T-cell (primary cell): ENCODE results near the gene HLA-DRB5. TPM values are rescaled to one million over a fixed set of nuclear protein-coding genes. Genes with fewer than 3 reads are reported as not detected.

Source experiments
- ATAC-seq, 4 experiments: fragments of 200-7000 bp in 3 of 4; fragments of 150-1000 bp in 1 of 4; cut with Tn5 transposase; replicated peaks in 1 of 4; 1 replicate in 3 of 4; 2 replicates in 1 of 4; pipeline ENCODE4 v1.10.0; 2021; ENCODE audit warnings: moderate library complexity in 3 of 4, mild to moderate bottlenecking in 2 of 4, moderate number of reproducible peaks in 1 of 4
- CTCF ChIA-PET, 2 donors: fragments of 300-600 bp; sonication (Branson Sonifier 250); formaldehyde crosslinking; loops; one replicate each; lab custom pipeline; 2022; ENCODE audit warnings: antibody characterized with exemption in 2 of 2; lab: Charles Lee
- POLR2A ChIA-PET, 2 donors: fragments of 300-600 bp; sonication (Branson Sonifier 250); formaldehyde crosslinking; loops; one replicate each; lab custom pipeline; 2022; ENCODE audit warnings: antibody characterized with exemption in 2 of 2; lab: Charles Lee
- DNase-seq, 35 experiments: peaks; one replicate each; pipeline versions ENCODE4 v3.0.0 to v3.0.0-alpha.2; 2013 to 2023
- H3K27ac ChIP-seq: one replicate; pipeline ENCODE4 v1.5.1; 2013; ENCODE audit warnings: low read length
- H3K27me3 ChIP-seq, 2 experiments: replicated peaks in 1 of 2; 1 replicate in 1 of 2; 2 replicates in 1 of 2; pipeline versions ENCODE4 v1.6.1 to v1.7.0; 2013; ENCODE audit warnings: low read length in 1 of 2, mixed read lengths in 1 of 2; ENCODE audit not compliant: control insufficient read depth in 2 of 2, insufficient read depth in 2 of 2; ENCODE audit errors: extremely low read depth in 1 of 2
- H3K36me3 ChIP-seq, 2 donors: 1 replicate in 1 of 2; 2 replicates in 1 of 2; pipeline versions ENCODE4 v1.6.1 to v1.7.0; 2013; ENCODE audit warnings: low read length in 1 of 2; ENCODE audit not compliant: control insufficient read depth in 2 of 2, insufficient read depth in 1 of 2; ENCODE audit errors: extremely low read depth in 1 of 2
- H3K4me1 ChIP-seq, 2 experiments: 1 replicate in 1 of 2; 2 replicates in 1 of 2; pipeline versions ENCODE4 v1.6.1 to v1.7.0; 2013; ENCODE audit warnings: low read length in 2 of 2, mixed read lengths in 1 of 2; ENCODE audit not compliant: insufficient read depth in 2 of 2, control insufficient read depth in 1 of 2; ENCODE audit errors: extremely low read depth in 1 of 2
- H3K4me3 ChIP-seq, 2 donors: 1 replicate in 1 of 2; 2 replicates in 1 of 2; pipeline versions ENCODE4 v1.5.1 to v1.7.0; 2013; ENCODE audit warnings: mild to moderate bottlenecking in 2 of 2, low read length in 1 of 2, moderate library complexity in 1 of 2; ENCODE audit not compliant: control insufficient read depth in 1 of 2; ENCODE audit errors: extremely low read depth in 1 of 2
- H3K9me3 ChIP-seq: 2 replicates; pipeline ENCODE4 v1.7.0; 2013
- H3K27ac Mint-ChIP-seq, 2 donors: one replicate each; pipeline ENCODE4 v1.8.0; 2020 to 2021; ENCODE audit warnings: mild to moderate bottlenecking in 2 of 2, mixed read lengths in 2 of 2
- H3K27me3 Mint-ChIP-seq, 2 donors: one replicate each; pipeline ENCODE4 v1.8.0; 2021 to 2022; ENCODE audit warnings: mixed read lengths in 2 of 2
- H3K36me3 Mint-ChIP-seq: one replicate; pipeline ENCODE4 v1.8.0; 2021; ENCODE audit warnings: mixed read lengths
- H3K4me1 Mint-ChIP-seq, 3 donors: one replicate each; pipeline ENCODE4 v1.8.0; 2020 to 2022; ENCODE audit warnings: mixed read lengths in 3 of 3, mild to moderate bottlenecking in 1 of 3
- H3K4me3 Mint-ChIP-seq, 3 donors: one replicate each; pipeline ENCODE4 v1.8.0; 2020 to 2022; ENCODE audit warnings: mild to moderate bottlenecking in 3 of 3, mixed read lengths in 3 of 3, moderate library complexity in 3 of 3
- H3K9me3 Mint-ChIP-seq, 3 donors: one replicate each; pipeline ENCODE4 v1.8.0; 2020 to 2022; ENCODE audit warnings: mixed read lengths in 3 of 3
- WGBS: methylation state at CpG from one replicate; pipeline ENCODE4 v1.1.5; 2013; ENCODE audit warnings: missing lambda C conversion rate; ENCODE audit not compliant: insufficient coverage; 5-methylcytosine and 5-hydroxymethylcytosine counted together
- total RNA-seq, 35 experiments: library from RNA in 6 of 35; stranded (reverse) in 6 of 35; fragments of 120-200 nt in 1 of 35; gene quantifications; one replicate each; pipeline versions ENCODE4 v1.2.1 to v1.2.4 and lab custom pipeline; 2013 to 2026

Gene HLA-DRB5
- total RNA-seq, 5 donors from 2014 or later (not counting 1 experiment from before 2014, with no cell fraction given): 3.2 to 14.0 (median 8.0) TPM; not detected in 1

DNA sequence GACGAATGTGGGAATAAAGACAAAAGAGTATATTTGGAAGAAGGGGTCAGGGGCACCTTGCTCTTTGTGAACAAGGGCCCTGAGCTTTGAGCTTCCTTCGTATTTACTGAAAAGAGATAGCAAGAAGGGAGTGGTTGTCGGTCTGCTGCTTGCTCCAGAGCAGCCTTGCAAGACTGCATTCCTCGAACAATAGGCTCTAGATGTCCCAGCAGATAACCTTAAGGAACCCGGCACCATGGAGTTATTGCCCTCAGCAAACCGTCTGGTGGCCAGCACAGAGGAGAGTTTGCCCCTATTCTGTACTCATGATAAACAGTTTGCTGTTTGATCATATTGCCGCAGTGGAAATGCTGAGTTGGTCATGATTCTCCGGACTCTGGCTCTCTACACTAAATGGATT, 36.9 kb upstream of the HLA-DRB5 start:
- peaks cover 0 to 4% of the 10 kb centered on the region in 2 donors for H3K27me3 Mint-ChIP-seq
- H3K4me1 Mint-ChIP-seq: peaks cover 6 to 10% (median 8%) of the 10 kb centered on the region in 3 donors
- Histone ChIP-seq H3K4me3 (no peak overlapping the region), H3K4me1 (no peaks in the 10 kb centered on the region), H3K27me3 (no peaks in the 10 kb centered on the region), H3K36me3 (no peaks in the 10 kb centered on the region), H3K9me3 (no peaks in the 10 kb centered on the region), H3K27ac (no peak overlapping the region)
- H3K27ac Mint-ChIP-seq: no peak overlapping the region
- ChIA-PET CTCF (no interaction called here), POLR2A (no interaction called here)
- no peak overlapping the region for H3K4me3 Mint-ChIP-seq
- no peak for DNase-seq
- no peaks in the 10 kb centered on the region for H3K9me3 Mint-ChIP-seq
- no CpG with 5 or more reads among the region's 8 CpGs for WGBS
- ATAC-seq: no peak
- no peaks in the 10 kb centered on the region for H3K36me3 Mint-ChIP-seq

DNA sequence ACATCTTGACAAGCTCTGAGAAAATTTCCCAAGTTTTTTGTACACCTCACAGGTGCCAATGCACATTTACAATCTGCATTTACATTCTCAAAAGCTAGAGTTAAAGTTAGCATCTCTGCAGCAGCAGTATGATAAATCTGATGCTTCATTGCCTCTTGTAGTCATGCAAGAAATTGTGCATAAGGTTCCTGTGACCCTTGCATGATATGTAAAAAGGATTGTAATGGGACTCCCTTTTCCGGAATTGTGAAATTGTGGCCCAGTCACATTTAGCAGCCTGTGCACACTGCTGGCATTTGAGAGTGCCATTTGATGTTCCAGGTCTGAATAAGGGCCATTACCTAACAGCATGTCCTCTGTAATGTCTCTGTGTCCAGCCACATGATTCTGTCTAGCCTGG, 35.4 kb upstream of the HLA-DRB5 start:
- WGBS: no CpG with 5 or more reads among the region's 1 CpG
- POLR2A ChIA-PET: no interaction called here

DNA sequence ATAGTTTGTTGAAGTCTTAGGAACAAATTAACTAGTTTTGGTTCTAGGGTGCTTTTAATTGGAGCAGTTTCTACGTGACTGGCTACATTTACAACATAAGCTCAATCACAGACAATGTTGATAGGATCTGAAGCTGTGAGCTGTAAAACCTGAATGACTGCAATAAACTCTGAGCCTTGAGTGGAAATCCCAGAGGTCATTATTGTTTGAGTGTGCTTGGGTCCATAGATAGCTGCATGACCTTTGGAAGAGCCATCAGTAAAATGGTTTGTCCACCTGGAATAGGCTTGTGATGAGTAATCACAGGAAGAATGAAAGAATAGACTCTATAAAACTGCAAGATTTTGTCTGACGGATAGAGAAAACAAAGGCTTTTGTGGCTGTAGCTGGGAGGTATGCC, 32.9 kb upstream of the HLA-DRB5 start:
- ATAC-seq (no peak), DNase-seq (no peak)
- ChIA-PET POLR2A (no interaction called here), CTCF (no interaction called here)
- Histone ChIP-seq H3K9me3 (no peaks in the 10 kb centered on the region), H3K36me3 (no peaks in the 10 kb centered on the region), H3K27me3 (no peaks in the 10 kb centered on the region), H3K27ac (no peak overlapping the region), H3K4me3 (no peak overlapping the region), H3K4me1 (no peaks in the 10 kb centered on the region)
- H3K4me3 Mint-ChIP-seq: no peak overlapping the region
- H3K27me3 Mint-ChIP-seq: peaks cover 4 to 5% of the 10 kb centered on the region in 2 donors
- no peaks in the 10 kb centered on the region for H3K36me3 Mint-ChIP-seq
- H3K4me1 Mint-ChIP-seq: peaks cover 0 to 4% (median under 1%) of the 10 kb centered on the region in 3 donors
- no peak overlapping the region for H3K27ac Mint-ChIP-seq
- WGBS: no CpG with 5 or more reads among the region's 2 CpGs
- no peaks in the 10 kb centered on the region for H3K9me3 Mint-ChIP-seq

More for the DNA sequence above, 35.4 kb upstream of the HLA-DRB5 start:
- no peak overlapping the region for H3K4me3 Mint-ChIP-seq
- H3K27ac Mint-ChIP-seq: no peak overlapping the region
- H3K27me3 ChIP-seq: no peaks in the 10 kb centered on the region
- DNase-seq: no peak
- peaks cover 6 to 10% (median 8%) of the 10 kb centered on the region in 3 donors for H3K4me1 Mint-ChIP-seq
- H3K9me3 Mint-ChIP-seq: no peaks in the 10 kb centered on the region
- H3K27me3 Mint-ChIP-seq: peaks cover 0 to 4% of the 10 kb centered on the region in 2 donors
- no peaks in the 10 kb centered on the region for H3K4me1 ChIP-seq
- no peaks in the 10 kb centered on the region for H3K36me3 ChIP-seq
- no peak for ATAC-seq
- CTCF ChIA-PET: no interaction called here
- no peak overlapping the region for H3K4me3 ChIP-seq
- no peaks in the 10 kb centered on the region for H3K36me3 Mint-ChIP-seq
- H3K27ac ChIP-seq: no peak overlapping the region
- no peaks in the 10 kb centered on the region for H3K9me3 ChIP-seq

DNA sequence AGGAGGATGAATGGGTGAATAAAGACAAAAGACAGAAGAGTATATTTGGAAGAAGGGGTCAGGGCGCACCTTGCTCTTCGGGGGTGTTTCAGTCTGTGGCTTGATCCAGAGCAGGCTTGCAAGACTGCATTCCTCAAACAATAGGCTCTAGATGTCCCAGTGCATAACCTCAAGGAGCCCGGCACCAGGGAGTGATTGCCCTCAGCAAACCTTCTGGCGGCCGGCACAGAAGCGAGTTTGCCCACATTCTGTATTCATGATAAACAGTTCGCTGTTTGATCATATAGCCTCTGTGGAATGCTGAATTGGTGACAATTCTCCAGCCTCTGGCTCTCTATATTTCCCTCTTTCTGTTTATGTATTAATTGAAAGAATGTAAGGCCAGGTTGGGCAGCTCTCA, 29.7 kb upstream of the HLA-DRB5 start:
- Mint-ChIP-seq H3K4me1 (peaks cover 0 to 4% (median 0%) of the 10 kb centered on the region in 3 donors), H3K27ac (no peak overlapping the region), H3K9me3 (no peaks in the 10 kb centered on the region), H3K4me3 (no peak overlapping the region), H3K27me3 (peaks cover 5 to 6% of the 10 kb centered on the region in 2 donors), H3K36me3 (no peaks in the 10 kb centered on the region)
- DNase-seq: no peak
- no CpG with 5 or more reads among the region's 7 CpGs for WGBS
- Histone ChIP-seq H3K9me3 (no peaks in the 10 kb centered on the region), H3K27ac (no peak overlapping the region), H3K36me3 (no peaks in the 10 kb centered on the region), H3K27me3 (no peaks in the 10 kb centered on the region), H3K4me3 (no peak overlapping the region), H3K4me1 (no peaks in the 10 kb centered on the region)
- no peak for ATAC-seq
- POLR2A ChIA-PET: interaction anchor here in 1 of 2 donors (1.0 kb wide), 1 partner anchor 37 kb away, joined by 4 read pairs; no protein-coding TSS in a partner anchor
- CTCF ChIA-PET: no interaction called here

DNA sequence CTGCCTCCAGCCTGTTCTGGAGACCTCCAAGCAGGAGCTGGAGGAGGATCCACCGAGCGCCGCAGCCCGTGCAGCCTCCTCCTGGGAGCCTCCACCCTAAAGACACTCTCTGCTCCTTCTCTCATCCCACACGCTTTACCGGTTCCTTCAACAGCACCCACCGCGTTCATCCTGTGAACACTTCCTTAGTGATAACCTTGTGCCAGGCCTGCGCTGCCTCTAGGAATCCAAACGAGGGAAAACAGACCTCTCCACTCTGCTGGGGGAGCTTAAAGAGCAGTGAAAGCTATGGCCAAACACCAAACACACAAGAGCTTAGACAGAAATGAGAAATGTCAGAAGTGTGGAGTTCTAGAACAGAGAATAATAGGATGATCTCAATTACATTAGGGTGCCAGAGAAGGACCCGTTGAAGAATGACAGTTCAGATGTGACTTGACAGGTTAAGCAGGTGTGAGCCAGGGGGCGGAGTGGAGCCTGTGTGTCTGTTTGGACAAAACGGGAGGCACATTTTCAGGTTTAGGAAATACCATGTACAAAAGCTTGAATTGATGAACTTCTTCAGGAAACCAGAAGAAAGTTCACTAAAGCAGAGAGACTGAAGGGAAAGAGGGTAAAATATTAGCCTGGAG, 28.5 kb upstream of the HLA-DRB5 start:
- Histone ChIP-seq H3K27ac (no peak overlapping the region), H3K4me3 (no peak overlapping the region), H3K36me3 (no peaks in the 10 kb centered on the region), H3K27me3 (no peaks in the 10 kb centered on the region), H3K4me1 (no peaks in the 10 kb centered on the region), H3K9me3 (no peaks in the 10 kb centered on the region)
- DNase-seq (peak in 2 of 35 experiments; percentile 1 to 5), ATAC-seq (no peak)
- no peaks in the 10 kb centered on the region for H3K9me3 Mint-ChIP-seq
- H3K27ac Mint-ChIP-seq: no peak overlapping the region
- peaks cover 0 to 4% (median 0%) of the 10 kb centered on the region in 3 donors for H3K4me1 Mint-ChIP-seq
- CTCF ChIA-PET: no interaction called here
- no peaks in the 10 kb centered on the region for H3K36me3 Mint-ChIP-seq
- peaks cover 5 to 6% of the 10 kb centered on the region in 2 donors for H3K27me3 Mint-ChIP-seq
- POLR2A ChIA-PET: interaction anchor here in 1 of 2 donors (1.0 kb wide), 1 partner anchor 36 kb away, joined by 4 read pairs; no protein-coding TSS in a partner anchor
- WGBS: 0% methylated on average over 1 of the region's 13 CpGs
- H3K4me3 Mint-ChIP-seq: peak overlapping the region in 1 of 3 donors; percentile 50

DNA sequence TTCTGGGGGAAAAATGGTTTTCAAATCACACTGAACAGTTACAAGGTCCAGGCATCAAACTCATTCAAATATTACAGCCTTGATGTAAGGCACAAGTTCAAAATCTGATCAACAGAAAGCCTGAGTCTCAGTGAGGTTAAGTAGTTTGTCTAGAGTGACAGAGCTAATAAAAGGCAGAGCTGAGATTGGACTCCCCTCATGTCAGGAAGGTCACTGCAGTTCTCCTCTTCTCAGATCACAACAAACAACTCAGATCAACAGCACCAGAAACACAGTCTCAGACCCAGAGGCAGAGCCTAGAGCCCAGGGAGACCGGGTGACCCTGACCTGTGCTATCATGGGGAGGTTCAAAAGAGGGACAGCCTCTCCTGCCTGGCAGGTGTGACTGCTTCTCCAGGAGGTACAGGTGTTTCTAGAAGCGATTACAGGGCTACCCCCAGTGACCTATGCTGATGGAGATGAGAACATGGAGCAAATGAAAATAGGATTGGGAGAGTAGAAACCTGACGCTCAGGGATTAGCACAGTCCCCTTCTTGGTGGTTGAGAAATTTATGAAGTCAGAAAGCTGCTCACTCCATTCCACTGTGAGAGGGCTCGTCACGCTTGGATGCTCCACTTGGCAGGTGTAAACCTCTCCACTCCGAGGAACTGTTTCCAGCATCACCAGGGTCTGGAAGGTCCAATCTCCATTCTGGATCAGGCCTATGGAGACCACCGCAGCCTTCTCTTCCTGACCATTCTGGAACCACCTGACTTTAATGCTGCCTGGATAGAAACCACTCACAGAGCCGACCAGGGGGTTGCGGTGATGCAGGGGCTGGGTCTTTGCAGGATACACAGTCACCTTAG, 24.3 kb upstream of the HLA-DRB5 start:
- Histone ChIP-seq H3K4me1 (no peaks in the 10 kb centered on the region), H3K27me3 (no peaks in the 10 kb centered on the region), H3K36me3 (no peaks in the 10 kb centered on the region), H3K27ac (no peak overlapping the region), H3K9me3 (no peaks in the 10 kb centered on the region), H3K4me3 (no peak overlapping the region)
- ATAC-seq (no peak), DNase-seq (no peak)
- no peaks in the 10 kb centered on the region for H3K36me3 Mint-ChIP-seq
- WGBS: 100% methylated on average over 2 of the region's 9 CpGs
- ChIA-PET POLR2A (no interaction called here), CTCF (interaction anchor here in 1 of 2 donors (0.6 kb wide), 1 partner anchor 347 kb away, joined by 4 read pairs; no protein-coding TSS in a partner anchor)
- H3K27me3 Mint-ChIP-seq: peaks cover 5 to 10% of the 10 kb centered on the region in 2 donors
- peaks cover 0 to 4% (median 0%) of the 10 kb centered on the region in 3 donors for H3K4me1 Mint-ChIP-seq
- no peak overlapping the region for H3K27ac Mint-ChIP-seq
- H3K4me3 Mint-ChIP-seq: no peak overlapping the region
- no peaks in the 10 kb centered on the region for H3K9me3 Mint-ChIP-seq
